Measurements from ENCODE around the gene SLX4IP.

The SLX4IP gene

GRCh38 chr20:10520528-10520927, 85.4 kb downstream of the SLX4IP start:
- DNase-seq (ENCODE audit: low spot score) (no peak), FAIRE-seq (no peak)

GRCh38 chr20:10521068-10521831, 86.1 kb downstream of the SLX4IP start:
- peak; percentile 54 for FAIRE-seq

DNA sequence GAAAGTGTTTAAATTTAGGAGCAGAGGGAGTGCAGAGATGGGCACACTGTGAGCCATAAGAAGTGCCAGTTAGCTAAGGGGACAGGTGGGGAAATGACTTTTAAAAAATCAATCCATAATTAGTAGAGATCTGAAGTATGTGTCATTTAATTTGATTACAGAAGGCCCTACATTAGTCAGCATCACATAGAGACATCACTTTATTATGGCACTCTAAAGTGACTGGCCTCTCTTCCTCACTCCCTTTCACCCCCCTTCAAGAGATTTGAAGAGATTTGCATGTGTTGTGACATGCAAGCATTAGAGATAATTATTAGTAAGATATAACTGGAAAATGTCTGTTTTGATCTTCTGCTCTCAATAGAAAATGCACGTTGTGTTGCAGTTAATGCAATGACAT, 86.7 kb downstream of the SLX4IP start:
- DNase-seq (ENCODE audit: low spot score) (no peak), FAIRE-seq (no peak)

More at GRCh38 chr20:10521068-10521831, 86.1 kb downstream of the SLX4IP start:
- DNase-seq (ENCODE audit: low spot score): peak; percentile 47

GRCh38 chr20:10522328-10522727, 87.2 kb downstream of the SLX4IP start:
- no peak for DNase-seq (ENCODE audit: low spot score)
- no peak for FAIRE-seq

GRCh38 chr20:10523443-10523842, 88.3 kb downstream of the SLX4IP start:
- no peak for FAIRE-seq
- no peak for DNase-seq (ENCODE audit: low spot score)

GRCh38 chr20:10524034-10524476, 89.0 kb downstream of the SLX4IP start:
- DNase-seq (ENCODE audit: low spot score): no peak
- no peak for FAIRE-seq

DNA sequence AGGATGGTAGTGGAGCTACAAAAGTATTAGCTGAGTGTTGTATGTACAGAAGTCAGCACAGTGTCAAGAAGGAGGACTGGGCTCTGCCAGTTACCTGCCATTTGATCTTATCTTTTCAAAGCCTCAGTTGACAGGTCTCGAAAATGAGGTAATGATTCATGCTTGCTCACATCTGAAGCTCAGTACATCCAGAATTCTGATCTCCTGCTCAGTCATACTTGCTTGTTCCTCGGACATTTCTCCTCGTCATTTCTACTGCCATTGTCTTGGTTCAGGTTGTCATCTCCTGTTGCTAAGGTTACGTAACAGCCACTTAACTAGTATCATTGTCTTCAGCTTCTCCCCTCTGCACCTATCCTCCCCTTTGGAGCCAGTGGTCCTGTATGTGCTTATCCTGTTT, 89.5 kb downstream of the SLX4IP start:
- DNase-seq (ENCODE audit: low spot score): peak; percentile 90

GRCh38 chr20:10527781-10528180, 92.7 kb downstream of the SLX4IP start:
- no peak for DNase-seq (ENCODE audit: low spot score)
- FAIRE-seq: no peak

More for the DNA sequence above, 89.5 kb downstream of the SLX4IP start:
- FAIRE-seq: peak; percentile 59

- DNase-seq (ENCODE audit: low spot score): no peak
- FAIRE-seq: no peak
Observed at GRCh38 chr20:10530883-10531282, 95.8 kb downstream of the SLX4IP start.

DNA sequence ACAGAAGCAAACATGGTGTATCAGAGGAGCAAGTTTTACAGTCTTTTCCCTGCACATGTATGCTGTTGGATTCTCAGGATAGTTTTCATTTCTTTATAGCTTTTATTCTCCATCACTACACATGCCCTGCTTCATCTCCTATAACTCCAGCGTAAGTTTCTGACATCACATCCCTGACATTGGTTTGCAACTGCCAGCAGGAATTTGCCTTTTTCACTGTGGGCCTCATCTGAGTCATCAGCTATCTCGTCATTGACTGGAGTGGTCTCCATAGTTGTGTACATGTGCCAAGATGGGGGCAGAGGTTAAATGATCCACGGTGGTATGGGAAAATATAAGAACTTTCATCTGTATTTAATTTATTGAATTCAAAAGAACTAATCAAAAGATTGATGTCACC, 96.7 kb downstream of the SLX4IP start:
- FAIRE-seq (no peak), DNase-seq (ENCODE audit: low spot score) (no peak)

- DNase-seq (ENCODE audit: low spot score) (no peak), FAIRE-seq (no peak)
Observed at GRCh38 chr20:10532361-10532760, 97.3 kb downstream of the SLX4IP start.

DNA sequence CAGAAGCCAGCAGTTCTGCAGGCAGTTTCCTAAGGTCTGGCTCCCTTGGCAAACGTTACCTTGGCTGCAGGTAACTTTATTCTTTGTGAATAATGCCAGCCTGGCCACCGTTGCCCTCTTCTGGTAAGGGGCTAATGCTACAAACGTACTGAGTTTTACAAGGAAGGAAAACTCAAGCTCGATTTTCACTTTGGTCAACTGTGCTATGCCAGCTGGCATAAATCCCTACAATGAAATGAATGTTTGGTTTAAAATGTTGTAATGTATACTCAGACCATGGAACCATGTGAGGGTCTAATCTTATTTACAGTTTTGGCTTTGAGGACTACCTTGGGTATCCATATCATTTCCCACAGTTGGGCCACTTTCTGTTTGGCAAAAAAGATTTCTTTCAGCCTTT, 101.4 kb downstream of the SLX4IP start:
- DNase-seq (ENCODE audit: low spot score): no peak
- FAIRE-seq: no peak

DNA sequence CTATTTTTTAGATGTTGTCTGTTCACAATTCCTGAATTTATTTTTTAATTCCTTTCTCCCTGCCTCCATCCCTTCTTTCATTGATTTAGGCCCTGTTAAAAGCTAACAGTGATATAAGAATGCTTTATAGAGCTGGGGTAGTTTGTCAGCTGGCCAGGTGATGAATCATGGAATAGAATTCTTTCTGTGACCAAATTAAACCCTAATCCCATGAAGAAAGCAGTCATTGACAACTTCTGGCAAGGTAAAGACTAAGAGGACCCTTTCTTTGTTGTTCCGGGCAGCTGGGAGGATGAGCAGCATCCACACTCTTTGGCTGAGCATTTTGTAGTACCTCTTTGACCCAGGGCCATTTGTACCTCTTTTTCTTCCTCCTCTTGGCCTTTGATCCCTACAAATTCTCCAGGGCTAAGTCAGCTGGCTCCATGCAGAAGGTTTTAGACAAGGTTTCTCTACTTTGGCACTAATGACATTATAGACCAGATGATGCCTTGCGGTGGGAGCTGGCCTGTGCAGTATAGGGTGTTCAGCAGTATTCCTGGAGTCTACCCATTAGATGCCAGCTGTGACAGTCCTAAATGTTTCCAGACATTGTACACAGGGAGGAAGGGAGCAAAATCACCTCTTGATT, 102.9 kb downstream of the SLX4IP start:
- FAIRE-seq (no peak), DNase-seq (ENCODE audit: low spot score) (no peak)

DNA sequence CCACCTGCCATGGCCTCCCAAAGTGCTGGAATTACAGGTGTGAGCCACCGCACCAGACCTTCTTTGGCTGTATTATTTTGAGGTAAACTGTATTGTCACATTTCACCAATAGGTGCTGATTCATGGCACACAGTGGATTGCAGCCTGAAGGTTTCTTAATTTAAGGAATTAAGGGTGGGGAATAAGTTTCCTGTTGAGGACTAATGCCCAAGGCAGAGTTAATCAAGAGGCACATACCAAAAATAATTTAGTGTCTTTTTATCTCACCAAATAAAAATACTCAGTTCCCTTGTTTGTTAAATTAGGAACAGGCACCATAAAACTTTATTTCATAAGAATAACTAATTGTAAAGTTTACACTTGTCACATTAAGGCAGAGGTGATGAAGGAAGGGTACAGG, 103.7 kb downstream of the SLX4IP start:
- FAIRE-seq: no peak
- DNase-seq (ENCODE audit: low spot score): no peak

DNA sequence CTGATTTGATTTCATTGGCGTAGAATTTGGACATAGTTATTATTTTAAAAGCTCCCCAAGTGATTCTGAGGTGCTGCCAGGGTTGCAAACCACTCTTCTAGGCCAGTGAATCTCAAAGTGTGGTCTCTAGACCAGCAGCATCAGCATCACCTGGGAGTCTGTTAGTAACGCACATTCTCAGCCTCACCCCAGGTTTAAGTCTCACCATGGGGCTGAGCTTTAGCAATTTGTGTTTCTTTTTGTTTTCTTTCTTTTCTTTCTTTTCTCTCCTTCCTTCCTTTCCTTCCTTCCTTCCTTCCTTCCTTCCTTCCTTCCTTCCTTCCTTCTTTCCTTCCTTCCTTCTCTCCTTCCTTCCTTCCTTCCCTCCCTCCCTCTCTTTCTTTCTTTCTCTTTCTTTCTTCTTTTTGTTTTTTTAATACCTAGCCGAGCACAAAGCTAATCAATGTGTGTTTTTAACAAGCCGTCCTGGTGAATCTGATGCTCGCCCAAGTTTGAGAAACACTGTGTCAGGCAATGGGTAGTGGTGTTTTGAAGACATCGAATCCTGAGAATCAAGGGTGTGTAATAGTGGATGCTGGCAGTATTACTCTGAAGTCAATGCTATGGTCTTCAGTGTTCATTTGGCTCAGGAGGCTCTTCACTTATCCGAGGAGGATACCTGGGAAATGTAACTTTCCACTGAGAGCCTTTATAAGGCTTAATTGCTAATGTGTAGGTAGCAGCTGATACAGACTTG, 104.9 kb downstream of the SLX4IP start:
- FAIRE-seq: no peak
- no peak for DNase-seq (ENCODE audit: low spot score)

GRCh38 chr20:10540636-10541493, 105.8 kb downstream of the SLX4IP start:
- DNase-seq (ENCODE audit: low spot score) (peak; percentile 81), FAIRE-seq (peak; percentile 88)

- DNase-seq (ENCODE audit: low spot score): no peak
- FAIRE-seq: no peak
Observed at GRCh38 chr20:10541668-10542411, 106.7 kb downstream of the SLX4IP start.

GRCh38 chr20:10542442-10542841, 107.3 kb downstream of the SLX4IP start:
- DNase-seq (ENCODE audit: low spot score): no peak
- FAIRE-seq: no peak

DNA sequence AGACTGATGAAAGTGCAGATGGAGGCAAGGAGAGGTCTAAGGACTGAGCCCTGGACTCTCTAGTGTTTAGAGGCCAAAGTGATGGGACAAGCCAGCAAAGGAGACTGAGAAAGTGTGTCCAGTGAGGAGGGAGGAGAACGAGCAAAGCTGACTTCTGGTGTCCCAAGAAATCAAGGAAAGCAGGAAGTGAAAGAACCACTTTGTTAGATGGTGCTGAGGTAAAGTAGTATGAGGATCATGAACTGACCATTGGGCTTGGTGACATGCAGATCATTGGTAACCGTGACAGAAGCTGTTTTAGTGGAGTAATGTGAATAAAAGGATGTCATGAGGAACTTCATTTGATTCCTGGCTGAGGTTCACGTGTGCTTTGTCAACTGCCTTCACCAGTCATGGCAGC, 108.4 kb downstream of the SLX4IP start:
- FAIRE-seq (no peak), DNase-seq (ENCODE audit: low spot score) (no peak)

GRCh38 chr20:10547276-10548114, 112.4 kb downstream of the SLX4IP start:
- no peak for DNase-seq (ENCODE audit: low spot score)
- no peak for FAIRE-seq

Data from RCC 7860 (cell line).